Activated naive CD4-positive, alpha-beta T cell treated with anti-CD3 and anti-CD28 coated beads for 36 hours (primary cell): ENCODE results near the gene CRTAC1. TPM values are rescaled to one million over a fixed set of nuclear protein-coding genes. Genes with fewer than 3 reads are reported as not detected.

Experiments used
- CTCF ChIA-PET: fragments of 350-600 bp; sonication (Branson Sonifier 250); formaldehyde crosslinking; loops from one replicate; lab custom pipeline; 2021; ENCODE audit warnings: antibody characterized with exemption; lab: Charles Lee
- DNase-seq: peaks from one replicate; pipeline ENCODE4 v3.0.0-alpha.2; 2020
- H3K27ac Mint-ChIP-seq: one replicate; pipeline ENCODE4 v1.8.0; 2021; ENCODE audit warnings: mild to moderate bottlenecking, mixed read lengths
- H3K27me3 Mint-ChIP-seq: one replicate; pipeline ENCODE4 v1.8.0; 2021; ENCODE audit warnings: low read depth, mixed read lengths
- H3K36me3 Mint-ChIP-seq: one replicate; pipeline ENCODE4 v1.8.0; 2021; ENCODE audit warnings: low read depth, mixed read lengths
- H3K4me1 Mint-ChIP-seq: one replicate; pipeline ENCODE4 v1.8.0; 2021; ENCODE audit warnings: low read depth, mixed read lengths
- H3K4me3 Mint-ChIP-seq: one replicate; pipeline ENCODE4 v1.8.0; 2021; ENCODE audit warnings: mild to moderate bottlenecking, moderate library complexity, mixed read lengths
- H3K9me3 Mint-ChIP-seq: one replicate; pipeline ENCODE4 v1.8.0; 2021; ENCODE audit warnings: mixed read lengths
- intact Hi-C: fragments of 100-400 bp; cut with micrococcal nuclease; formaldehyde crosslinking; loops from one replicate; pipeline ENCODE4 v1.15.1; 2023
- total RNA-seq, 2 experiments: library from RNA; stranded (reverse); gene quantifications; one replicate each; pipeline ENCODE4 v1.2.3, GENCODE V29; 2021

The CRTAC1 gene, protein sequence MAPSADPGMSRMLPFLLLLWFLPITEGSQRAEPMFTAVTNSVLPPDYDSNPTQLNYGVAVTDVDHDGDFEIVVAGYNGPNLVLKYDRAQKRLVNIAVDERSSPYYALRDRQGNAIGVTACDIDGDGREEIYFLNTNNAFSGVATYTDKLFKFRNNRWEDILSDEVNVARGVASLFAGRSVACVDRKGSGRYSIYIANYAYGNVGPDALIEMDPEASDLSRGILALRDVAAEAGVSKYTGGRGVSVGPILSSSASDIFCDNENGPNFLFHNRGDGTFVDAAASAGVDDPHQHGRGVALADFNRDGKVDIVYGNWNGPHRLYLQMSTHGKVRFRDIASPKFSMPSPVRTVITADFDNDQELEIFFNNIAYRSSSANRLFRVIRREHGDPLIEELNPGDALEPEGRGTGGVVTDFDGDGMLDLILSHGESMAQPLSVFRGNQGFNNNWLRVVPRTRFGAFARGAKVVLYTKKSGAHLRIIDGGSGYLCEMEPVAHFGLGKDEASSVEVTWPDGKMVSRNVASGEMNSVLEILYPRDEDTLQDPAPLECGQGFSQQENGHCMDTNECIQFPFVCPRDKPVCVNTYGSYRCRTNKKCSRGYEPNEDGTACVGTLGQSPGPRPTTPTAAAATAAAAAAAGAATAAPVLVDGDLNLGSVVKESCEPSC
- total RNA-seq = not detected

- no peaks in the 10 kb centered on the region for H3K9me3 Mint-ChIP-seq
- H3K27ac Mint-ChIP-seq = no peak within 1 kb of the TSS
- H3K27me3 Mint-ChIP-seq = peaks cover 61% of the 10 kb centered on the region
- CTCF ChIA-PET = interaction anchor here (1.5 kb wide), 1 partner anchor 11 kb away, joined by 8 read pairs; no protein-coding TSS in a partner anchor
- DNase-seq = no peak
- H3K4me1 Mint-ChIP-seq = peaks cover 4% of the 10 kb centered on the region
- H3K36me3 Mint-ChIP-seq = no peaks in the 10 kb centered on the region
- no peak within 1 kb of the TSS for H3K4me3 Mint-ChIP-seq
- intact Hi-C loops = no loop called here
Measured at GRCh38 chr10:98030093-98030821, at the start of gene CRTAC1. Gene CRTAC1, minus strand, starts transcription at chr10:98030621. Its CDS starts 149 bp downstream, at chr10:98030472.

- intact Hi-C loops = no loop called here
- H3K4me1 Mint-ChIP-seq = no peaks in the 10 kb centered on the region
- H3K9me3 Mint-ChIP-seq = no peaks in the 10 kb centered on the region
- H3K27me3 Mint-ChIP-seq = peaks cover 4% of the 10 kb centered on the region
- CTCF ChIA-PET = no interaction called here
- no peaks in the 10 kb centered on the region for H3K36me3 Mint-ChIP-seq
- H3K4me3 Mint-ChIP-seq = no peak overlapping the region
- no peak for DNase-seq
- no peak overlapping the region for H3K27ac Mint-ChIP-seq
Measured at GRCh38 chr10:98078774-98079173, 48.4 kb upstream of the CRTAC1 start.

DNA sequence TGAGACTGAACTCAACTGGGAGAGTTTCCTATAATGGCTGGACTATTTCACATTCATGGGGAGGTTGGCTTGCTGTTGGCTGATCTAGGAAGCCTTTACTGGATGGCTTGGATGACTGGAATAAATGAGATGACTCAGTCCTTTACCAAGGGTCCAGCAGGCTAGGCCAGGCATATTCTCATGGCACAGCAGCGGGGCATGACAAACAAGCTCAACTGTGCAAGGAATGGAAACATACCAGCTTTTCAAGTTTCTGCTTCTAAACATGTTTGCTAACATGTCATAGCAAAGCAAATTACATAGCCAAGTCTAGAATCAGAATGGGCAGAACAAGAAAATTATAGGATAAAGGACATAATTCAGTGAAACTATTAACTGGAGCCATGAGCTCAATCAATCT lies 46.8 kb upstream of the CRTAC1 start:
- CTCF ChIA-PET = no interaction called here
- Mint-ChIP-seq H3K27me3 (peaks cover 14% of the 10 kb centered on the region), H3K27ac (no peak overlapping the region), H3K4me3 (no peak overlapping the region), H3K4me1 (no peaks in the 10 kb centered on the region), H3K9me3 (no peaks in the 10 kb centered on the region), H3K36me3 (no peaks in the 10 kb centered on the region)
- DNase-seq = no peak
- intact Hi-C loops = no loop called here

DNA sequence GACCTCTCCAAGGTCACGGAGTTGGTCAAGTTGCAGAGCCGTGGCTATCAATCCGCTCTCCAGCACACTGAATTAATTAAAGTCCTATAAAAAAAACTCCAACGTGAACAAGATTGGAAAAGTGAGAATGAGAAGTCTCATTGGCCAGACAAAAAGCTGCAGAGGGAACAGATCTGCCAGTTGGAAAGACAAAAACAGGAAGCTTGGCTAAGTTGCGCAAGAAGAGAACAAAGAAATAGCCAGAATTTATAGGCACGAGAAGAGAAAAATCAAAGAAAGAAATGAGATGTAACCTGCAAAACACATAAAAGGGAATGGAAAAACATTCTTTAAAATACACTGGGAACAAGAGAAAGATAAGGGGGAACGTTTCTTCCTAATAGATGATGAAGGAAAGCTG lies 45.7 kb upstream of the CRTAC1 start:
- intact Hi-C loops = no loop called here
- Mint-ChIP-seq H3K4me3 (no peak overlapping the region), H3K4me1 (no peaks in the 10 kb centered on the region), H3K36me3 (no peaks in the 10 kb centered on the region), H3K27ac (no peak overlapping the region), H3K27me3 (peaks cover 15% of the 10 kb centered on the region), H3K9me3 (no peaks in the 10 kb centered on the region)
- CTCF ChIA-PET = interaction anchor here (0.7 to 2.0 kb wide), 2 partner anchors 35 to 161 kb away, joined by 3 to 7 read pairs; no protein-coding TSS in a partner anchor
- no peak for DNase-seq

DNA sequence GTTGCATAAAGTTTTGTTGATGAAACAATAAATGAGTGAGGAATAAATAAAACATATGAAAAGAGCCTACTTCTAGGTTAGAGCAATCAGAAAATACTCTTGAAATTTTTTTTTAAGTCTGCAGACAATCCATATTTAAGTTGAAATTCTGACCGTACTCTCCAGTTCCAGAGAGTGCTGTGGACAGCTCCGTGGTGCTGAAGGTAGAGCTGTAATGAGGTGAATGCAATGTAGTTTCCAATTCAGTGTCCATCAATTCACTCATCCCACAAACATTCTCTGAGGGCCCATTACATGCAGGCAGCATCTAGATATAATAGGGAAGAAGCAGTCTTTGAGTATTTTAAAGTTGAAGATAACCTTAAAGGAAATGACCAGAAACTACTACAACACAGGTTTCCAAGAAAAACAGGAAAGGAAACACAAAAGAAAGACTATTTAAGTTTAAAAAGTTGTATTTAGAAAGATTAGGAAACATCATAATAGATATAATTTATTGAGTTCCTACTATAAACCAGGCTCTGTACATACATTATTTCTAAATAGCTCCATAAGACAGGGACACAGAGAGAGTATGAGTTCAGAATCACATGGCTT lies 44.0 kb upstream of the CRTAC1 start:
- Mint-ChIP-seq H3K4me3 (no peak overlapping the region), H3K4me1 (no peaks in the 10 kb centered on the region), H3K27ac (no peak overlapping the region), H3K9me3 (no peaks in the 10 kb centered on the region), H3K27me3 (peaks cover 17% of the 10 kb centered on the region), H3K36me3 (no peaks in the 10 kb centered on the region)
- intact Hi-C loops = no loop called here
- peak; percentile 40 for DNase-seq
- CTCF ChIA-PET = interaction anchor here (0.5 to 2.0 kb wide), 3 partner anchors 28 to 315 kb away, joined by 3 to 7 read pairs (median 4); no protein-coding TSS in a partner anchor

DNA sequence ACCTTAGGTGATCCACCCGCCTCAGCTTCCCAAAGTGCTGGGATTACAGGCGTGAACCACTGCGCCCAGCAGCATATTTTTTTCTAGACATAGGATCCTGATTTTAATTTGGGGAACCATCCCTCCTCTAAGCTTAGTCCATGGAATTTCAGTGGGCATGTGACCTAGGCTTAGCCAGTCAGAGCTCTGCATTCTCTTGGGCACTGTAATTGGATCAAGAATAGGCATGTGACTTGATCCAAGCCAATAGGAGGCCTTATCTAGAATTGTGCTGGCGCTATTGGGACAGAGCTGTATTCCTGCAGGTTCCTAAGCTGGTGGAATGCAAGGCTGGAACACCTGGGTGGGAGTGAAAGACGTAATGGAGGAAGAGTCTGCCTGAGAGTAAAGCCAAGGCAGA lies 36.7 kb upstream of the CRTAC1 start:
- DNase-seq = no peak
- CTCF ChIA-PET = interaction anchor here (1.4 kb wide), 1 partner anchor 39 kb away, joined by 5 read pairs; no protein-coding TSS in a partner anchor
- intact Hi-C loops = no loop called here

GRCh38 chr10:98063740-98064027 lies 33.3 kb upstream of the CRTAC1 start:
- Mint-ChIP-seq H3K27me3 (peaks cover 37% of the 10 kb centered on the region), H3K27ac (no peak overlapping the region), H3K9me3 (no peaks in the 10 kb centered on the region), H3K4me1 (no peaks in the 10 kb centered on the region), H3K4me3 (no peak overlapping the region), H3K36me3 (no peaks in the 10 kb centered on the region)
- intact Hi-C loops = no loop called here
- DNase-seq = no peak
- CTCF ChIA-PET = no interaction called here

More for the DNA sequence above, 36.7 kb upstream of the CRTAC1 start:
- H3K9me3 Mint-ChIP-seq = no peaks in the 10 kb centered on the region
- H3K36me3 Mint-ChIP-seq = no peaks in the 10 kb centered on the region
- H3K27me3 Mint-ChIP-seq = peaks cover 24% of the 10 kb centered on the region
- no peaks in the 10 kb centered on the region for H3K4me1 Mint-ChIP-seq
- H3K4me3 Mint-ChIP-seq = no peak overlapping the region
- no peak overlapping the region for H3K27ac Mint-ChIP-seq

DNA sequence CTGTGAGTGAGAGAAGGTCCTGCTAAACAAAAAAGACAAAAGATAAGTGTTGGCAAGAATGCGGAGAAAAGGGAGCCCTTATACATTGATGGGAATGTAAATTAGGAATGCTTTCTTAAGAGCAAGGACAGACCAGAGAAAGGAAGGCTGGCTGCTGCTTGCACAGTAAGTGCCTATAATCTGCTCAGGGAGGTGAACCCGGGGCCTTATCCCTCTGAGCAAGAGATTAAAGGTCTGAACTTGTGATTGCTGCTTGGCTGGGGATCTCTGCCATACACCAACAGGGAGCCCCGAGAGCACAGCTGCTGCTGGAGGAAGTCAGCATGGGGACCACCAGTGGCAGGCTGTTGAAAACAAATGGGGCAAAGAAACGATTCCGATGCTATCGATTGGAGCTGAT lies 32.0 kb upstream of the CRTAC1 start:
- no peaks in the 10 kb centered on the region for H3K4me1 Mint-ChIP-seq
- CTCF ChIA-PET = no interaction called here
- H3K36me3 Mint-ChIP-seq = no peaks in the 10 kb centered on the region
- H3K4me3 Mint-ChIP-seq = no peak overlapping the region
- no peak overlapping the region for H3K27ac Mint-ChIP-seq
- no peaks in the 10 kb centered on the region for H3K9me3 Mint-ChIP-seq
- H3K27me3 Mint-ChIP-seq = peaks cover 32% of the 10 kb centered on the region
- no peak for DNase-seq
- intact Hi-C loops = no loop called here

- H3K9me3 Mint-ChIP-seq = no peaks in the 10 kb centered on the region
- no peak overlapping the region for H3K4me3 Mint-ChIP-seq
- no peaks in the 10 kb centered on the region for H3K4me1 Mint-ChIP-seq
- intact Hi-C loops = no loop called here
- H3K36me3 Mint-ChIP-seq = no peaks in the 10 kb centered on the region
- CTCF ChIA-PET = no interaction called here
- H3K27ac Mint-ChIP-seq = no peak overlapping the region
- DNase-seq = no peak
- H3K27me3 Mint-ChIP-seq = peaks cover 36% of the 10 kb centered on the region
Measured at GRCh38 chr10:98060079-98060478, 29.7 kb upstream of the CRTAC1 start.

DNA sequence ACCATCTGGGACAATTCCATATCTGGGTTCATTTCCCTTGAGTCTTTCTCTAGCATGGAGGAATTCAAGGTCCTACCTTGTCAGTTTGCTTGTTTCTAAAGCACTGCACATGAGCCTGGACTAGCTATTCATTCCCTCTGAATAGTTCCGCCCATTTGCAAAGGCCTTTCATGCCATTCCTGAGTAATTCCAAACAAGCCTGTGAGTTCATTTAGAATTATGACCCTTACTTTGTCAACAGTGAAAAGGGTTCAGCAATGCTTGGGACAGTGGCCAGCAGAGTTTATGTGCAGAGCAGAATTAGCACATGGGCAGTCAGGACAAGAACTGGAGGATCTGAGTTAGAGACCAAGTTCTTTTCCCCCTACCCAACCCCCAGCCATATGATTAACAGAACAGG lies 27.9 kb upstream of the CRTAC1 start:
- no peaks in the 10 kb centered on the region for H3K4me1 Mint-ChIP-seq
- CTCF ChIA-PET = interaction anchor here (0.8 kb wide), 1 partner anchor 13 kb away, joined by 3 read pairs; no protein-coding TSS in a partner anchor
- intact Hi-C loops = no loop called here
- no peak for DNase-seq
- peaks cover 41% of the 10 kb centered on the region for H3K27me3 Mint-ChIP-seq
- no peak overlapping the region for H3K27ac Mint-ChIP-seq
- H3K4me3 Mint-ChIP-seq = no peak overlapping the region
- no peaks in the 10 kb centered on the region for H3K36me3 Mint-ChIP-seq
- no peaks in the 10 kb centered on the region for H3K9me3 Mint-ChIP-seq

DNA sequence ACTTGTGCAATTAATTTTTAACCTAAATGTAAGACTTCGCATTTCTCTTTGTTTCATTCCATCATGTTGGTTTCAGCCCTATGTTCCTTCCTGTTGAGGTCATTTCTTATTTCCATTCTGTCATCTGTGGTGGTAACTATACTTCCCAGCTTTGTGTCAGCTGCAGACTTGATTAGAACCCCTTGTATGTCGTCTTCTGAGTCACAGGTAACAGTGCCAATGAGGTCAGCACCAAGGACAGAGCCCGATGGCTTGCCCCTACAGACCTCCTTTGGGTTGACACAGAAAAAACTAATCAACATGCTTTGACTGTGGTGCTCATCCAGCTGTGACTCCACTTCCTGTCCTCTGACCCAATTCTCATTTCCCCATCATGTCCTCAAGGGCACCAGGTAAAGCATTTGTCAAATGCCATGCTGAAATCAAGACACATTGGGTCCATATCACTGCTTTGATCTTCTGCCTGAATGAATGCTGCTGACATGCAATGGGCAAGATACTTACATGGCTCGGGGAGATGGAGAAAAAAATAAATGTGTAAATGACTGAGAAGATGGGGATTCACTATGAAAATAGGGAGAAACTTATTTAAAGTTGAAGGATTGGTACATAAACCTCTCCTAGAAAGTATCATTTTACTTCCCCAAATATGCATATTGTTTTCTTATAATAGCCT lies 25.6 kb upstream of the CRTAC1 start:
- Mint-ChIP-seq H3K4me1 (no peaks in the 10 kb centered on the region), H3K9me3 (no peaks in the 10 kb centered on the region), H3K27ac (no peak overlapping the region), H3K4me3 (no peak overlapping the region), H3K27me3 (peaks cover 34% of the 10 kb centered on the region), H3K36me3 (no peaks in the 10 kb centered on the region)
- CTCF ChIA-PET = interaction anchor here (0.7 to 1.4 kb wide), 2 partner anchors 10 to 14 kb away, joined by 3 to 4 read pairs; no protein-coding TSS in a partner anchor
- intact Hi-C loops = no loop called here
- peak; percentile 63 for DNase-seq
